WTC11 (cell line): Measurements from ENCODE around the gene RNF145.

Source experiments
- ELF4 ChIP-seq: sonication (generic); formaldehyde crosslinking; IDR thresholded peaks from 2 replicates; pipeline ENCODE4 v1.8.1; 2022; ENCODE audit warnings: low read depth, mild to moderate bottlenecking, moderate library complexity, missing genetic modification reagents
- ESRRA ChIP-seq: sonication (generic); formaldehyde crosslinking; IDR thresholded peaks from 2 replicates; pipeline ENCODE4 v1.8.1; 2022; ENCODE audit warnings: mild to moderate bottlenecking, missing genetic modification reagents, borderline replicate concordance
- JUN ChIP-seq: sonication (generic); formaldehyde crosslinking; IDR thresholded peaks from 2 replicates; pipeline ENCODE4 v1.8.0; 2023; ENCODE audit warnings: mild to moderate bottlenecking, missing genetic modification reagents
- KAT7 ChIP-seq: sonication (generic); formaldehyde crosslinking; IDR thresholded peaks from 2 replicates; pipeline ENCODE4 v1.8.1; 2023; ENCODE audit warnings: missing genetic modification reagents, mild to moderate bottlenecking, borderline replicate concordance
- TP53 ChIP-seq: sonication (generic); formaldehyde crosslinking; IDR thresholded peaks from 2 replicates; pipeline ENCODE4 v1.8.1; 2023; ENCODE audit warnings: mild to moderate bottlenecking, missing genetic modification reagents
- TF ChIP-seq, protein P1 (sequence below): fragments of 200-600 bp; IDR thresholded peaks from 2 replicates; pipeline ENCODE4 v1.8.0; 2022; ENCODE audit warnings: antibody characterized with exemption
- TF ChIP-seq, protein P2 (sequence below): sonication (generic); formaldehyde crosslinking; conservative IDR thresholded peaks from 2 replicates; pipeline ENCODE4 v1.8.1; 2022; ENCODE audit warnings: mild to moderate bottlenecking, missing genetic modification reagents
- TF ChIP-seq, protein P3 (sequence below): sonication (generic); formaldehyde crosslinking; IDR thresholded peaks from 2 replicates; pipeline ENCODE4 v1.8.1; 2023; ENCODE audit warnings: mild to moderate bottlenecking, missing genetic modification reagents, borderline replicate concordance
- TF ChIP-seq, protein P4 (sequence below): sonication (generic); formaldehyde crosslinking; IDR thresholded peaks from 2 replicates; pipeline ENCODE4 v1.8.0; 2022; ENCODE audit warnings: mild to moderate bottlenecking, missing genetic modification reagents
- TF ChIP-seq, protein P5 (sequence below): sonication (generic); formaldehyde crosslinking; IDR thresholded peaks from 2 replicates; pipeline ENCODE4 v1.8.1; 2023; ENCODE audit warnings: mild to moderate bottlenecking, missing genetic modification reagents, moderate library complexity
- TF ChIP-seq, protein P6 (sequence below): sonication (generic); formaldehyde crosslinking; IDR thresholded peaks from 2 replicates; pipeline ENCODE4 v1.8.0; 2022; ENCODE audit warnings: mild to moderate bottlenecking, missing genetic modification reagents

DNA sequence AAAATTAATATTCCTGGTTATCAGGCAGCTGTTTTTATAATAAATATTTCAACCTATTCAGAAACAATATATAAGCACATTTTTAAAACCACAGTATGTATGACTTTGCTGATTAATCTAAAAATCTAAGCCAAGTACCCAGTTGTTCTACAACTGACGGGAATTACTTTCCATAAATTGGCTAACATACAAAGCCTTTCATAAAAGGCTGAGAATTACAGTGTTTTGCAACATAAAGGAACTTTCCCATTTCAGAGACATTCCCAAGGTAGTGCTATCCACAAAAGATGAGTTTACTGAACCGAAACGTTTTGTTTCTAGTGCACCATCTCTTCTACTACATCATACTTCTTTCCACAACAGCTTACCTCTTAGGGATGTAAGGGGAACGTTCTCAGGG, 7.2 kb downstream of the RNF145 start:
- TF ChIP-seq, protein P1, sequence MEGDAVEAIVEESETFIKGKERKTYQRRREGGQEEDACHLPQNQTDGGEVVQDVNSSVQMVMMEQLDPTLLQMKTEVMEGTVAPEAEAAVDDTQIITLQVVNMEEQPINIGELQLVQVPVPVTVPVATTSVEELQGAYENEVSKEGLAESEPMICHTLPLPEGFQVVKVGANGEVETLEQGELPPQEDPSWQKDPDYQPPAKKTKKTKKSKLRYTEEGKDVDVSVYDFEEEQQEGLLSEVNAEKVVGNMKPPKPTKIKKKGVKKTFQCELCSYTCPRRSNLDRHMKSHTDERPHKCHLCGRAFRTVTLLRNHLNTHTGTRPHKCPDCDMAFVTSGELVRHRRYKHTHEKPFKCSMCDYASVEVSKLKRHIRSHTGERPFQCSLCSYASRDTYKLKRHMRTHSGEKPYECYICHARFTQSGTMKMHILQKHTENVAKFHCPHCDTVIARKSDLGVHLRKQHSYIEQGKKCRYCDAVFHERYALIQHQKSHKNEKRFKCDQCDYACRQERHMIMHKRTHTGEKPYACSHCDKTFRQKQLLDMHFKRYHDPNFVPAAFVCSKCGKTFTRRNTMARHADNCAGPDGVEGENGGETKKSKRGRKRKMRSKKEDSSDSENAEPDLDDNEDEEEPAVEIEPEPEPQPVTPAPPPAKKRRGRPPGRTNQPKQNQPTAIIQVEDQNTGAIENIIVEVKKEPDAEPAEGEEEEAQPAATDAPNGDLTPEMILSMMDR: no peak
- TF ChIP-seq TP53 (no peak), ESRRA (CRISPR knock-in tag) (no peak), KAT7 (no peak), JUN (CRISPR knock-in tag) (no peak), ELF4 (CRISPR knock-in tag) (no peak)
- TF ChIP-seq, protein P2, sequence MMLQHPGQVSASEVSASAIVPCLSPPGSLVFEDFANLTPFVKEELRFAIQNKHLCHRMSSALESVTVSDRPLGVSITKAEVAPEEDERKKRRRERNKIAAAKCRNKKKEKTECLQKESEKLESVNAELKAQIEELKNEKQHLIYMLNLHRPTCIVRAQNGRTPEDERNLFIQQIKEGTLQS (CRISPR knock-in tag): no peak
- TF ChIP-seq, protein P3, sequence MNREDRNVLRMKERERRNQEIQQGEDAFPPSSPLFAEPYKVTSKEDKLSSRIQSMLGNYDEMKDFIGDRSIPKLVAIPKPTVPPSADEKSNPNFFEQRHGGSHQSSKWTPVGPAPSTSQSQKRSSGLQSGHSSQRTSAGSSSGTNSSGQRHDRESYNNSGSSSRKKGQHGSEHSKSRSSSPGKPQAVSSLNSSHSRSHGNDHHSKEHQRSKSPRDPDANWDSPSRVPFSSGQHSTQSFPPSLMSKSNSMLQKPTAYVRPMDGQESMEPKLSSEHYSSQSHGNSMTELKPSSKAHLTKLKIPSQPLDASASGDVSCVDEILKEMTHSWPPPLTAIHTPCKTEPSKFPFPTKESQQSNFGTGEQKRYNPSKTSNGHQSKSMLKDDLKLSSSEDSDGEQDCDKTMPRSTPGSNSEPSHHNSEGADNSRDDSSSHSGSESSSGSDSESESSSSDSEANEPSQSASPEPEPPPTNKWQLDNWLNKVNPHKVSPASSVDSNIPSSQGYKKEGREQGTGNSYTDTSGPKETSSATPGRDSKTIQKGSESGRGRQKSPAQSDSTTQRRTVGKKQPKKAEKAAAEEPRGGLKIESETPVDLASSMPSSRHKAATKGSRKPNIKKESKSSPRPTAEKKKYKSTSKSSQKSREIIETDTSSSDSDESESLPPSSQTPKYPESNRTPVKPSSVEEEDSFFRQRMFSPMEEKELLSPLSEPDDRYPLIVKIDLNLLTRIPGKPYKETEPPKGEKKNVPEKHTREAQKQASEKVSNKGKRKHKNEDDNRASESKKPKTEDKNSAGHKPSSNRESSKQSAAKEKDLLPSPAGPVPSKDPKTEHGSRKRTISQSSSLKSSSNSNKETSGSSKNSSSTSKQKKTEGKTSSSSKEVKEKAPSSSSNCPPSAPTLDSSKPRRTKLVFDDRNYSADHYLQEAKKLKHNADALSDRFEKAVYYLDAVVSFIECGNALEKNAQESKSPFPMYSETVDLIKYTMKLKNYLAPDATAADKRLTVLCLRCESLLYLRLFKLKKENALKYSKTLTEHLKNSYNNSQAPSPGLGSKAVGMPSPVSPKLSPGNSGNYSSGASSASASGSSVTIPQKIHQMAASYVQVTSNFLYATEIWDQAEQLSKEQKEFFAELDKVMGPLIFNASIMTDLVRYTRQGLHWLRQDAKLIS (CRISPR knock-in tag): no peak
- TF ChIP-seq, protein P4, sequence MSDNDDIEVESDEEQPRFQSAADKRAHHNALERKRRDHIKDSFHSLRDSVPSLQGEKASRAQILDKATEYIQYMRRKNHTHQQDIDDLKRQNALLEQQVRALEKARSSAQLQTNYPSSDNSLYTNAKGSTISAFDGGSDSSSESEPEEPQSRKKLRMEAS (CRISPR knock-in tag): no peak
- TF ChIP-seq, protein P5, sequence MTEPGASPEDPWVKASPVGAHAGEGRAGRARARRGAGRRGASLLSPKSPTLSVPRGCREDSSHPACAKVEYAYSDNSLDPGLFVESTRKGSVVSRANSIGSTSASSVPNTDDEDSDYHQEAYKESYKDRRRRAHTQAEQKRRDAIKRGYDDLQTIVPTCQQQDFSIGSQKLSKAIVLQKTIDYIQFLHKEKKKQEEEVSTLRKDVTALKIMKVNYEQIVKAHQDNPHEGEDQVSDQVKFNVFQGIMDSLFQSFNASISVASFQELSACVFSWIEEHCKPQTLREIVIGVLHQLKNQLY (CRISPR knock-in tag): no peak
- TF ChIP-seq, protein P6, sequence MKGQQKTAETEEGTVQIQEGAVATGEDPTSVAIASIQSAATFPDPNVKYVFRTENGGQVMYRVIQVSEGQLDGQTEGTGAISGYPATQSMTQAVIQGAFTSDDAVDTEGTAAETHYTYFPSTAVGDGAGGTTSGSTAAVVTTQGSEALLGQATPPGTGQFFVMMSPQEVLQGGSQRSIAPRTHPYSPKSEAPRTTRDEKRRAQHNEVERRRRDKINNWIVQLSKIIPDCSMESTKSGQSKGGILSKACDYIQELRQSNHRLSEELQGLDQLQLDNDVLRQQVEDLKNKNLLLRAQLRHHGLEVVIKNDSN (CRISPR knock-in tag): no peak
